Duodenal mucosa (tissue), 2 donors: ENCODE data around the gene PKIG.

ENCODE experiments used
- H3K27ac ChIP-seq: one replicate; pipeline ENCODE4 v1.7.0; 2013; ENCODE audit warnings: low read depth, low read length
- H3K27me3 ChIP-seq, 2 donors: one replicate each; pipeline ENCODE4 v1.7.0; 2013; ENCODE audit warnings: low read length in 2 of 2, control low read depth in 1 of 2; ENCODE audit not compliant: insufficient read depth in 2 of 2, control insufficient read depth in 1 of 2
- H3K36me3 ChIP-seq, 2 donors: one replicate each; pipeline ENCODE4 v1.7.0; 2013; ENCODE audit warnings: low read length in 2 of 2, control low read depth in 1 of 2; ENCODE audit not compliant: insufficient read depth in 2 of 2, control insufficient read depth in 1 of 2
- H3K4me1 ChIP-seq, 2 donors: one replicate each; pipeline ENCODE4 v1.7.0; 2013; ENCODE audit warnings: low read length in 2 of 2, control low read depth in 1 of 2; ENCODE audit not compliant: insufficient read depth in 2 of 2, control insufficient read depth in 1 of 2
- H3K4me3 ChIP-seq, 2 donors: one replicate each; pipeline ENCODE4 v1.7.0; 2013; ENCODE audit warnings: low read length in 2 of 2, low read depth in 1 of 2
- H3K9ac ChIP-seq, 2 donors: one replicate each; pipeline ENCODE4 v1.7.0; 2013; ENCODE audit warnings: low read length in 2 of 2, low read depth in 1 of 2
- H3K9me3 ChIP-seq, 2 donors: one replicate each; pipeline ENCODE4 v1.7.0; 2013; ENCODE audit warnings: low read length in 2 of 2, control low read depth in 1 of 2; ENCODE audit not compliant: control insufficient read depth in 1 of 2

The PKIG gene

GRCh38 chr20:44666066-44666465, 83.7 kb downstream of the PKIG start:
- Histone ChIP-seq H3K27me3 (no peaks in the 10 kb centered on the region), H3K27ac (no peak overlapping the region), H3K9ac (no peak overlapping the region), H3K4me3 (no peak overlapping the region), H3K36me3 (peaks cover 0 to 3% of the 10 kb centered on the region in 2 donors), H3K9me3 (no peaks in the 10 kb centered on the region), H3K4me1 (peaks cover 0 to 7% of the 10 kb centered on the region in 2 donors)
